ENCODE data around the gene SLC30A1.

The SLC30A1 gene

DNA sequence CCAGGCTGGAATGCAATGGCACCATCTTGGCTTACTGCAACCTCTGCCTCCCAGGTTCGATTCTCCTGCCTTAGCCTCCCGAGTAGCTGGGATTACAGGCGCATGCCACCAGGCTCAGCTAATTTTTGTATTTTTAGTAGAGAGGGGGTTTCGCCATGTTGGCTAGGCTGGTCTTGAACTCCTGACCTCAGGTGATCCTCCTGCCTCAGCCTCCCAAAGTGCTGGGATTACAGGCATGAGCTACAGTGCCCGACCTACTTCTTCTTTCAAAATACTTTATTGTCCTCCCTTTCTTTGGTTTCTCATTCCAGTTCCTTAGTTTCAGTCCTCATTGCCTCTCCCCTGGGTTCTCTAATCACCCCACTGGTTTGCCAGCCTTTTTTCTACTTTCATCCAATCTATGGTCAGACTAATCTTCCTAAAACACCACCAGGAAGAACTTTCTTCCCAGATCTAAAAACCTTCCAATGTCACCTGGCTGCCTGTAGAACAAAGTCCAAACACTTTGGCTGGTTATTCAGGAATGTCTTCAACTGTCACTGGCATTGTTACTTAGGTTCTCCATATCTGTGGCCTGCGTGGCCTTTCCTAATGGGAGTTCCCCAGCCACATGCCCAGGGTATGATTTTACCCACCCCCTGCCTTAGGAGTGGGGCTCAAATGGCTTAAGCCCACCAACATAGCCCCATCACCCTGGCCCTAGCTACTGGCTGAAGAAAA lies 29.0 kb upstream of the SLC30A1 start:
- DNase-seq (ENCODE audit: low read depth): no peak
- H3K4me3 ChIP-seq (ENCODE audit: low read depth, low read length): no peak overlapping the region
- in situ Hi-C loops (cut with HindIII; ENCODE audit: low sequenced_read_pairs): no loop called here
- TF ChIP-seq, protein P1, sequence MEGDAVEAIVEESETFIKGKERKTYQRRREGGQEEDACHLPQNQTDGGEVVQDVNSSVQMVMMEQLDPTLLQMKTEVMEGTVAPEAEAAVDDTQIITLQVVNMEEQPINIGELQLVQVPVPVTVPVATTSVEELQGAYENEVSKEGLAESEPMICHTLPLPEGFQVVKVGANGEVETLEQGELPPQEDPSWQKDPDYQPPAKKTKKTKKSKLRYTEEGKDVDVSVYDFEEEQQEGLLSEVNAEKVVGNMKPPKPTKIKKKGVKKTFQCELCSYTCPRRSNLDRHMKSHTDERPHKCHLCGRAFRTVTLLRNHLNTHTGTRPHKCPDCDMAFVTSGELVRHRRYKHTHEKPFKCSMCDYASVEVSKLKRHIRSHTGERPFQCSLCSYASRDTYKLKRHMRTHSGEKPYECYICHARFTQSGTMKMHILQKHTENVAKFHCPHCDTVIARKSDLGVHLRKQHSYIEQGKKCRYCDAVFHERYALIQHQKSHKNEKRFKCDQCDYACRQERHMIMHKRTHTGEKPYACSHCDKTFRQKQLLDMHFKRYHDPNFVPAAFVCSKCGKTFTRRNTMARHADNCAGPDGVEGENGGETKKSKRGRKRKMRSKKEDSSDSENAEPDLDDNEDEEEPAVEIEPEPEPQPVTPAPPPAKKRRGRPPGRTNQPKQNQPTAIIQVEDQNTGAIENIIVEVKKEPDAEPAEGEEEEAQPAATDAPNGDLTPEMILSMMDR (IDR thresholded peaks at IDR 0.05; ENCODE audit: low read depth, low read length, missing control alignments): no peak

DNA sequence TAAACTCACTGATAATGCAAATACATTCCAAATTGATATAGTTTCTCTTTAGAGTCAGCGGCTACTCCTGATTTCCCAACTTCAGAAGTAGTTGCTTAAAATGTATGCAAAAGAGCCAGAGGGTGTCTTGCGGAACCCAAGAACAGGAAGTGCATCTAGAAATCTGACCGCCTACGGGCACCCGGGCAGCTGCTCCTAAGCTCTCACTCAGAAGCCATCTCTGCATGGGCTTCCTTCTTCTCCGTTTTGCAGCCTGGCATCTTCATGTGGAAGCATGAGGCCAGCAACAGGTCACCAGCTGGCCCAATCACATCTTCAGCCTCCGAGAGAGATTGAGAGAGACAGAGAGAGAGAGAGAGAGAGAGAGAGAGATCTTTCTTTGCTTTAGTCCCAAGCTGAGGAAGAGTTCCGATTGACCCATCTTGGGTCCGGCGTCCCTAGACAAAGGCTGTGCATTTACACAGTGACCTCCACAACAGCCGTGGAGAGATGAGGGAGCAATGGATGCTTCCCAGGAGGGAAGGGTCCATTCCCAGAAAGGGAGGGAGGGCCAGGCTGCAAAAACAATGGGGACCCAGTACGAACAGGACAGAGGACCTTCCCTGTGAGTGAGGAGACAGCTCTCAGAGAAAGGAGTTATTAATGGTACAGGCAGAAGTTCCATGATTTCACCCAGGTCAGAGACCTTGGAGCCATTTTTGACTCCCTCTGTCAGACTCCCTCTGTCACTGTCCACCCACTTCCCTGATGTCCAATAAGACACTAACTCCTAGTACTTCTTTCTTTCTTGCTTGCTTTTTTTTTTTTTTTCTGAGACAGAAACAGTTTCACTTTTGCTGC lies 28.2 kb upstream of the SLC30A1 start:
- TF ChIP-seq, protein P1 (IDR thresholded peaks at IDR 0.05; ENCODE audit: low read depth, low read length, missing control alignments): no peak
- in situ Hi-C loops (cut with HindIII; ENCODE audit: low sequenced_read_pairs): no loop called here
- DNase-seq (ENCODE audit: low read depth): no peak
- H3K4me3 ChIP-seq (ENCODE audit: low read depth, low read length): no peak overlapping the region

DNA sequence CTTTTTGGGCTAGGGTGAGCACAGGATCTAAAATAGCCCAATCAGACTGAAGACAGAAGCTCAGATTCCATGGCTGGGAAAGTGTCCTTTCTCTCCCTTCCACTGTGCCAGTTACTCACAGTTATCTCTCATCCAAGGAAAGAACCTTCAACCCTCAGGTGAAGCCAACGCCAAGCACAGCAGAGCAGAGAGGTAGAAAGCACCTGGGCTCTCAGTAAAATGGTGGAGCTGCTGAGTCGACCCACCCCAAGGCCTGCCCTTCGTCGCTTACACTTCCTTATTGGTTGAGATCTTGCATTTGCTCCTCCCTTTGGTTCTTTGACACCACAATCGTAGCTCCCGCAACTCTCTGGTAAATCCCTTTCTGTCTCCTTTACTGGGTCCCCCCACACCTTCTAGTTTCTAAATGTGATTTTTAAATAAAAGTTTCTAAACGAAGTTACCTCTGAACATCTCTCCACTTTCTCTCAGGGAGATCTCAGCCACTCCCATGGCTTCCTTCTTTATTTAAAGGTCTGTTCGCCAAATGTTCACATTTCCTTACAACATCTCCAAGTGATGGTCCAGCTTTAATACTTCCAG lies 27.5 kb upstream of the SLC30A1 start:
- DNase-seq (ENCODE audit: low read depth): no peak
- H3K4me3 ChIP-seq (ENCODE audit: low read depth, low read length): no peak overlapping the region
- TF ChIP-seq, protein P1 (IDR thresholded peaks at IDR 0.05; ENCODE audit: low read depth, low read length, missing control alignments): no peak
- in situ Hi-C loops (cut with HindIII; ENCODE audit: low sequenced_read_pairs): no loop called here

DNA sequence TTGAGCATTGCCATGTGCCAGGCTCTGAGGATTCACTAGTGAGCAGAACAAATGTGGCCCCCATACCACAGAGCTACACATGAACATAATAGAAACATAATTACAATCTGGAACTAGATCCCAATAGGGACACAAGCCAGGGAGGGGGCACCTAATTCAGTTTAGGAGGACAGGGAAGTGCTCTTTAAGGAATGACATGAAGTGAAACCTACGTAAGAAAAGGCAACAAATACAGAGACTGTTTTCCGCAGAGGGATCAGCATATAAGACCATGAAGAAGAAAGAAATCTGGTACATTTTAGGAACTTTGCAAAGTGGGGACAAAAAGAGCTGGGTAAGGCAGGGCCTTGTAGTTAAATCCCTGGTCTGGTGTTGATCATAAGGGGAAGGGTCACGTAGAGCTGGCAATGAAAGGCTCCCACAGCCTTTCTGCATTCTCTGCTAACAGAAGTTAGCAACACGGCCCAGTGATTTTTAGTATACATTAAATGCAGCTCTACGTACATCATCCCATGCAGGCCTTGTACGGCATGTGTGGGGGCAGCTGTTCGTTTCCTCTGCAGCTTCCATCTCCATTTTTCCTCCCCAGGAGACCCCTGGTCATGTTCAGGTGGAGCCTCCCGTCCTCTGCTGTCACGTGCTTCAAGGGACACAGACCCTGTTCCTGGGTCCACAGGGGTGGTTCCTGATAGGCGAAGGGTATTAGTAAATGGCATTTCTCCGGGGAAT lies 26.8 kb upstream of the SLC30A1 start:
- in situ Hi-C loops (cut with HindIII; ENCODE audit: low sequenced_read_pairs): no loop called here
- TF ChIP-seq, protein P1 (IDR thresholded peaks at IDR 0.05; ENCODE audit: low read depth, low read length, missing control alignments): no peak
- no peak overlapping the region for H3K4me3 ChIP-seq (ENCODE audit: low read depth, low read length)
- no peak for DNase-seq (ENCODE audit: low read depth)

DNA sequence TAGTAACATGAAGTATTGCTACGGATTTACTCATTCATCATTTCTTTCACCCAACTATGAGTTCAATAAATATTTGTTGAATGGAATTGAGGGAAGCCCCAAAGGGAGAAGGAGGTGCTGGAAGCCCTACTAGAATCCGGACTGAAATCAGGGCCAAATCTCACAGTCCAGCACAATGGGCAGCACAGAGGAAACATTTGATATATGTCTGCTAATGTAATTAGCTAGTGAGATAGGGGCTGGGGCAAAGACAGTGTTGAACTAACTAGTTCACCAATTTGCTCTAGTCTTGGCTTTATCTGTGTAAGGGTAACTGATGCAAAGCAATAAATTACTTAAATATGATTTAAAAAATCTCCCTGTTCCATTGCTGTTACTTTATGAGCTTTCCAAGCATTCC lies 26.1 kb upstream of the SLC30A1 start:
- DNase-seq (ENCODE audit: low read depth): no peak
- in situ Hi-C loops (cut with HindIII; ENCODE audit: low sequenced_read_pairs): no loop called here

More for the DNA sequence above, 26.1 kb upstream of the SLC30A1 start:
- TF ChIP-seq, protein P1 (IDR thresholded peaks at IDR 0.05; ENCODE audit: low read depth, low read length, missing control alignments): no peak
- H3K4me3 ChIP-seq (ENCODE audit: low read depth, low read length): no peak overlapping the region

All from astrocyte of the cerebellum (primary cell).